Muscle of leg (tissue), 11 donors: ENCODE measurements around the gene PNMA1. TPM values are rescaled to one million over a fixed set of nuclear protein-coding genes. Genes with fewer than 3 reads are reported as not detected.

Experiments
- DNase-seq: peaks from one replicate; pipeline ENCODE4 v3.0.0; 2013
- H3K27ac ChIP-seq: one replicate; pipeline ENCODE4 v1.5.1; 2013; ENCODE audit warnings: mild to moderate bottlenecking, low read length, control low read depth
- H3K27me3 ChIP-seq: one replicate; pipeline ENCODE4 v1.6.1; 2013; ENCODE audit warnings: low read length; ENCODE audit not compliant: control insufficient read depth, insufficient read depth
- H3K36me3 ChIP-seq: one replicate; pipeline ENCODE4 v1.6.1; 2013; ENCODE audit warnings: low read length; ENCODE audit not compliant: control insufficient read depth, insufficient read depth
- H3K4me1 ChIP-seq: one replicate; pipeline ENCODE4 v1.6.1; 2013; ENCODE audit warnings: low read length; ENCODE audit not compliant: control insufficient read depth, insufficient read depth
- H3K4me3 ChIP-seq: one replicate; pipeline ENCODE4 v1.5.1; 2013; ENCODE audit warnings: low read length, control low read depth
- H3K9me3 ChIP-seq: replicated peaks from 2 replicates; pipeline ENCODE4 v1.6.1; 2013; ENCODE audit warnings: low read depth, low read length; ENCODE audit not compliant: control insufficient read depth
- WGBS: methylation state at CpG from one replicate; pipeline ENCODE4 v1.1.5; 2013; ENCODE audit warnings: missing lambda C conversion rate; ENCODE audit not compliant: insufficient coverage; 5-methylcytosine and 5-hydroxymethylcytosine counted together
- polyA plus RNA-seq, 8 donors: library from polyadenylated mRNA; unstranded; fragments of 120-200 nt; gene quantifications; one replicate each; pipeline versions ENCODE4 v1.2.1 to v1.2.3, GENCODE V29; 2013; ENCODE audit warnings: inconsistent platforms in 1 of 8, low replicate concordance in 1 of 8; ENCODE audit not compliant: insufficient read length in 8 of 8, insufficient read depth in 1 of 8
- total RNA-seq: library from RNA; stranded (reverse); fragments of 120-200 nt; gene quantifications from one replicate; pipeline ENCODE4 v1.2.4, GENCODE V29; 2013

The PNMA1 gene
- total and polyA plus RNA-seq, 9 donors, result 7.8 to 37.4 (median 26.9) TPM

DNA sequence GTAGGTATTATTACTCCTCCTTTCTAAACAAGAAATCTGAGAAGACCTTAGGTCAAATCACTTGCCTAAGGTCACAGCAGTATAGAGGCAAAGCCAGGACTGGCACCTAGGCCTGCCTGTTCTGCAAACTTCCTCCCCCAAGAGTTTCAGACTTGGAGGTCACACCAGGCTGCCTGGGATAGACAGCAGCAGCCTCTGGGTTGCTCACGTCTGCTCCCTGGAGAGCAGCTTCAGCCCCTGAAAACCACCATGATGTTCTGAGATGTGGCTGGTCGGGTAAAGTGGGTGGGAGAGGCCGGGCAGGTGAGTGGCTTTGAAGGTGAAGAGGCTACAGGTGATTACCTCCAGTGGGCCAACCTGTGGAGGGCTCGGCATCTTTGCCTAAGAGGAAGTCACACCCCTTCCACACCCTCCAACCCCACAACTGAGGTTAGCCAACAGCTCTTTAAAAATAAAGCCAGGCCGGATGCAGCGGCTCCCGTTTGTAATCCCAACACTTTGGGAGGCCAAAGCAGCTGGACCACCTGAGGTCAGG is 37.0 kb upstream of the PNMA1 start:
- peaks cover 91% of the 10 kb centered on the region for H3K4me1 ChIP-seq
- 57% methylated on average over 3 of the region's 7 CpGs for WGBS
- no peaks in the 10 kb centered on the region for H3K27me3 ChIP-seq
- H3K9me3 ChIP-seq, result no peaks in the 10 kb centered on the region
- H3K36me3 ChIP-seq, result peaks cover 13% of the 10 kb centered on the region
- no peak for DNase-seq
- H3K4me3 ChIP-seq, result no peak overlapping the region
- H3K27ac ChIP-seq, result peak overlapping the region; percentile 98

DNA sequence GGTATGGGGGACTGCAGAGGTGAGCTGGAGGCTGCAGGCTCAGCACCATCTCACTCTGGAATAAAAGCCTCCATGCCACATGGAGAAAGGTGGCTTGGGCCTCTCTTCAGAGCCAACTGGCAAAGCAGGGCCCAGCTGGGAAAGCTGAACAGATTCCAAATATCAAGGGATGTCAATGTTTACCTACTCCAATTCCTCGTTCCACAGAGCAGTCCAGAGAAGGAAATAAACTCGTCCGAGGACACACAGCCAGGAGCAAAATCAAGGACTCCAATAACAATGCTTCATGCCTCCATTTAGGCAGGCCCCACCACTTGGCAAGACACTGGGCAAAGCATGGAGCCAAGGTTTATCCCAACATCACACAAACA is 36.3 kb upstream of the PNMA1 start:
- H3K27me3 ChIP-seq, result no peaks in the 10 kb centered on the region
- peak overlapping the region; percentile 98 for H3K27ac ChIP-seq
- DNase-seq, result peak; percentile 45
- no peak overlapping the region for H3K4me3 ChIP-seq
- no peaks in the 10 kb centered on the region for H3K9me3 ChIP-seq
- 23% methylated on average over 2 of the region's 3 CpGs for WGBS
- H3K36me3 ChIP-seq, result peaks cover 13% of the 10 kb centered on the region
- H3K4me1 ChIP-seq, result peaks cover 91% of the 10 kb centered on the region

DNA sequence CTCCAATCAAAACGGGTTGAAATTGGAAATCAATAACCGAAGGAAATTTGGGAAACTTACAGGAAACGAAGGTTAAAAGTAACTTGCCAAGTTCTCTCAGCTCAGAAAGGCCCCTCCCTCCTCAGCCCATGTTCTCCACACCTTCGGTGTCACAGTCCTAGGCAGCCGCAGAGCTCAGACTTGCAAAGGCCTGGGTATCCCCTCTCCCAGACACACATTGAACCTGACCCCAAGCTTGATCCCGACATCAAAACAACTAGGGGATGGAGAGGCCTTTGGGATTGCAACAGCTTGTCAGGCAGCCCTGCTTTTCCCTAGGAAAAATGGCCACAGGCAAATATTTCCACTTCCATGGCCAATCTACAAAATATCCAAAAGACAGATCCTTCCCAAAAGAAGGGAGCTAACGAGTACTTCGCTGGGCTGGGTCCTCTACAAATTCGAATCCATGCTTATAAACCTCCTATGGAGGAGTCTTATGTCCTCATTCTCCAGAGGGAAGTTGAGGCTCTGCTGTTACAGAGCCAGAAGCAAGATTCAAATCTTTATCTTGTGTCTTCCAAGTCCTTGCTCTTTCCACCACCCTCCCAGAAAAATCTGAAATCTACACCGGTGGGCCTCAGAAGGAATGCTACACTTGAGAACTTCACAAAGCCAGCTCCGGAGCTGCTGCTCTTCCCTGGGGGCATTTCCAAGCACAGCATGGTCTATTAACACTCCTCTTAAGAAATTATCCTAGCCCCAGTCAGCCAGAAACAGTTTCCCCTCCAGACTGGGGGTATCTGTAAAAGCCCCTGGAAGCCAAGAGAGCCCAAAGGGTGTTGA is 35.7 kb upstream of the PNMA1 start:
- Histone ChIP-seq H3K9me3 (no peaks in the 10 kb centered on the region), H3K36me3 (peaks cover 13% of the 10 kb centered on the region), H3K27ac (peak overlapping the region; percentile 98), H3K4me3 (no peak overlapping the region), H3K27me3 (no peaks in the 10 kb centered on the region), H3K4me1 (peaks cover 91% of the 10 kb centered on the region)
- 33% methylated on average over 4 of the region's 11 CpGs for WGBS
- peak; percentile 64 for DNase-seq

DNA sequence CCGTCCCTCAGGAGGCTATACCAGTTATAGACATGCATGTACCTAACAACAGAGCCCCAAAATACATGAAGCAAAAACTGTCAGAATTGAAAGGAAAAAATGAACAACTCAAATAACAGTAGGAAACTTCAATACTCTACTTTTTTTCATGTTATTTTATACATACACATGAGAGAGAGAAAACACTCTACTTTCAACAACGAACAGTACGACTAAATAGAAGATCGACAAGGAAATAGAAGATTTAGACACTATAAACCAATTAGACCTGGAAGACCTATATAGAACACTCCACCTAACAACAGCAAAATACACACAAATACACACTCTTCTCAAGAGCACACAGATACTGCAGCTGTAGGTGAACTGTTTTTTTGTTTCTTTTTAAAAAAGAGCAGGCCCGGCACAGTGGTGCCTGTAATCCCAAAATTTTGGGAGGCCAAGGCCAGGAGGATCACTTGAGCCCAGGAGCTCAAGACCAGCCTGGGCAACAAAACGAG is 34.7 kb upstream of the PNMA1 start:
- H3K4me3 ChIP-seq, result no peak overlapping the region
- peak overlapping the region; percentile 16 for H3K27ac ChIP-seq
- H3K36me3 ChIP-seq, result peaks cover 20% of the 10 kb centered on the region
- peak; percentile 33 for DNase-seq
- peaks cover 91% of the 10 kb centered on the region for H3K4me1 ChIP-seq
- WGBS, result 60% methylated on average over 2 of the region's 6 CpGs
- no peaks in the 10 kb centered on the region for H3K27me3 ChIP-seq
- H3K9me3 ChIP-seq, result no peaks in the 10 kb centered on the region

DNA sequence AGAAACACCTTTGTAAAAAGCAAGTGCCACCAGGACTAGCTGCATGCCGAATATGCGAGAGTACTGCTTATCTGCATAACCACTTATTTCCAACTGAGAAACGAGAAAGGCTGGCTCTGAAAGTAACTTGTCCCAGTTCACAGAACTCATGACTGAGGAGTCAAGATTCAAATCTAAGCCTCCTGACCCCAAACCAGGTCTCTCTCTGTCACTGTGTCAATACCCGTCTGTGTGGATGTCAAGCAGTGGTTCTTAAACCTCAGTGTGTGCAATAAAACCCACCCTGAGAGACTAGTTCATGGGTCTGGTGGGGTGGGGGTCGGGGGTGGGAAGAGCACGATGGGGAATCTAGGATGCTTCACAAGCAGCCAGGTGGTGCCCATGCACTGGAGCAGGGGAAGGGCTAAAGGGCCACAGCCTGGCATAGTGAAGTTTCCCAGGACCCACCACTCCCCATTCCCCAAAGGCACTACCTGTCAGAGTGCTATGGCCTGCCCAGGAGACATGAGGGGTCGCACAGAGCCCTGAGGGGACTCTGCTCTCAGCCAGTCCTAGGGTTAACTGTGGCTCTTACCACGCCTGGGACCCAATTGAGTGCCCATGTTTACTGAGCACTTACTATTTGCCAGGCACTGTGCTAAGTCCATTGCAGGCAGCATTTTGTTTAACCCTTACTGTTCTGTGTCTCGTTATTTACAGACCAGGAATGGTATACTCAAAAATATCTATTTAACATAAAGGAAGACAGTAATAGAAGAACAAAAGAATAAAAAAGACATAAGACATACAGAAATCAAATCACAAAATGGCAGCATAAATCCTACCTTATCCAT is 33.4 kb upstream of the PNMA1 start:
- H3K36me3 ChIP-seq, result peaks cover 21% of the 10 kb centered on the region
- DNase-seq, result no peak

DNA sequence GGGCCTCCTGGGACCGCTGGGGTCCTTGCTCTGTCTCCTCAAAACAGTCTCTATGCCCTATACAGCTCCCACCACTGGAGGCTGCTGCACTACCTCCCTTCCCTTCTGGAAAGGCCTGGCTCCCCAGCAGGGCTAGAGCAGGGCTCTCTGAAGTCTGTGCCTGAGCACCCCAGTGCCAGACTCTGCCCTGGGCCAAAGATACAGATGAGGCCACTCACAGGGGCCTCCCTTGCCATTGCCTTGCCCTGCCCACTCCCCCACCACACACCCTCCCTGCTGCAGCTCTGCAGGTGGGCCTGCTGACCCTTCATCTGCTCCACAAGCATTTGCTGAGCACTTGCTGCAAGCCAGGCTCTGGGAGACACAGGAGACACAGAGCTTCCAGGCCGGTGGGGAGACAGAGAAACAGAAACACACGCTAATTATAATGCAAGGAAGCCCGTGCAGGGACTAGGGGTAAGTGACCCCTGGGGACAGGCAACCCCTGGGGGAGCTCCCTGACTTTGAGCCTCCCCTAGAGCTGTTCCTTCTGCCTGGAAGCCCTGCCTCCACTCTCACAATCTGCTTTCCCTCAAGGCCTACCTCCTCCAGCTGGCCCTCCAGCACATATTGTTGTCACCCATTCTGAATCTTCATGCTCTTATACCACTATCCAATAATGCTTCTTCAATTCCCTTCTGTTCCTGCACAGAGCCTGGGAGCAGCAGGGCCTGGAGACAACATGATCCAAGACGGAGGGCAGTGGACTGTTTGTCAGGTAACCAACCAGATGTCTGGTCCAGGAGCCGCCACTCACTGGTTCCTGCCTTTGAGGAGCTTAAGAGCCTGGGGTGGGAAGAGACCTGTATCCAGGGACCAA is 32.6 kb upstream of the PNMA1 start:
- Histone ChIP-seq H3K9me3 (no peaks in the 10 kb centered on the region), H3K27me3 (no peaks in the 10 kb centered on the region), H3K36me3 (peaks cover 17% of the 10 kb centered on the region), H3K4me3 (no peak overlapping the region), H3K4me1 (peaks cover 91% of the 10 kb centered on the region), H3K27ac (peak overlapping the region; percentile 67)
- WGBS, result 25% methylated on average over 5 of the region's 6 CpGs
- DNase-seq, result no peak

More for the DNA sequence above, 33.4 kb upstream of the PNMA1 start:
- WGBS, result 72% methylated on average over 7 of the region's 9 CpGs
- no peaks in the 10 kb centered on the region for H3K27me3 ChIP-seq
- peaks cover 91% of the 10 kb centered on the region for H3K4me1 ChIP-seq
- H3K9me3 ChIP-seq, result no peaks in the 10 kb centered on the region
- no peak overlapping the region for H3K27ac ChIP-seq
- no peak overlapping the region for H3K4me3 ChIP-seq

DNA sequence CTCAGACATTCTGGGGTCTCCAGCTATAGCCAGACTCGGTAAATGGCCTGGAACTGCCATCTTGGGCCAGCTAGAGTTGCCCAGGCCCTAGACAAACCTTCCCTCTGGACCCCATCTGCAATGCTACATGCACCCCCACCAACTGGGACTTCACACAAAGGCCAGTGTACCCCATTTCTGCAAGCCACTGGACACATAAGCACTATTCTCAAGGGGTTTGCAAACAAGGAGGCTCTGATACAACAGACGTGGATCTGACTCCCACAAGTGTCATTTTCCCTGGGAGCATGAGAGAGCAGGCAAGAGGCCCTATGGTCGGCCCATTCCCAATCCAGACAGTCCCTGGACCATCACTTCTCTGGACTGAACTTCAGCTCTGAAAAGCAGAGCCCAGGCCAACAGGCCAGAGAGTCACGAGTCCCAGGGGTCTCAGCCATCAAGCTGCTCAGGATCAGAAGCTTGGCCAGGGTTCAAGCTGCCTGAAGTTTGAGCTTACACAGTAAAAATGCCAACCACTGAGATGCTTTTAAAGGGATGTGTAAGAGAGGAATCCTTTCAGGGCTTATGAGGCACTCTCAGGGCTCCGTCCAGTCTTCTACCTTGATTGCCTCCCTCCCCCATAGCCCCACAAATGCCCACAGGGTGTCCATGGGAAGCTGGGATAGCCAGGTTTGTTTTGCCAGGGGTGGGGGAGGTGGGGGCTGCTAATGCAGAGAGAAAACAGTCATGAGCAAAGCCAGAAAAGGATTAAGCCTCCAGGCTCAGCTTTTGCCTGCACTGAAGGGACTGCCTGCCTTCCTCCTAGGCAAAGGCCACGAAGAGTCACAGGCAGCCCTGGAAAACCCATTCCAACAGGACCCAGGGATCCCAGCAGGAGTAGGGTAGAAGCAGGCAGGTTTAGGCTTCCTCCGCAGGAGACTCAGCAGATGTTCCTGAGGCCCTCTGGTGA is 31.7 kb upstream of the PNMA1 start:
- Histone ChIP-seq H3K27me3 (no peaks in the 10 kb centered on the region), H3K4me1 (peaks cover 91% of the 10 kb centered on the region), H3K36me3 (peaks cover 14% of the 10 kb centered on the region), H3K9me3 (no peaks in the 10 kb centered on the region), H3K27ac (peak overlapping the region; percentile 67), H3K4me3 (no peak overlapping the region)
- WGBS, result 24% methylated on average over 4 of the region's 7 CpGs
- DNase-seq, result no peak

DNA sequence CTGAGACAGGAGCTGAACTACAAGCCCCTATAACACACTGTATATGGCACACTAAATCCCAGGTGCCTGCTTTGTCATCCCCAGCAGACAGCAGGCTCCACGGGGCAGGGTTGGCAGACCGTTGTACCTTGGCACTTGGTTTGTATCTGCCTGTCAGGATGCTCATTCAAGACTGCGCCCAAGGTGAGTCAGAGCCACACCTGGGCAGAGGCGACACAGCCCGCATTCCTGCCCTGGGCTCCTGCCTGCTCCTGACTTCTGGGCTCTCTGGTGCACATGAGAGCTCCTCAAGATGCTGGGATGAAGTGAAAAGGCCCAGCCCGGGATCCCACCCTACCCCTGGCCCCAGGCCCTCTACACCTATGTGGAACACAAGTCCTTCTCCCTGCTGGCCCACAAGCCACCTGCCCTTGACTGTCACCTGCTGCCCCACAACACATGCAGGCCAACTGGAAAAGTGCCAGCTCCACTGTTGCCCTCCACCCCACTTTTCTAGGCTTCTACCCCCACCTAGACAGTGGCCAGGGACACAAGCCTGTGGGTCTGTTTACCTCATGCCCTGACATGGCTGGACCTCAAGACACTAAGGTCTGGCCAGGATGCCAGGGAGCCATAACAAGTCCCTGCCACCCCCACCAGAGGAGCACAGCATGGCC is 30.8 kb upstream of the PNMA1 start:
- no peaks in the 10 kb centered on the region for H3K9me3 ChIP-seq
- no peak overlapping the region for H3K27ac ChIP-seq
- H3K36me3 ChIP-seq, result peaks cover 19% of the 10 kb centered on the region
- 67% methylated on average over 5 of the region's 6 CpGs for WGBS
- no peaks in the 10 kb centered on the region for H3K27me3 ChIP-seq
- no peak overlapping the region for H3K4me3 ChIP-seq
- DNase-seq, result no peak
- H3K4me1 ChIP-seq, result peaks cover 91% of the 10 kb centered on the region
